ENCODE measurements around the gene NFKBIL1. TPM values are rescaled to one million over a fixed set of nuclear protein-coding genes. Genes with fewer than 3 reads are reported as not detected.

Gene NFKBIL1
- total RNA-seq, 1 donor from 2014 or later, result 27.7 TPM

DNA sequence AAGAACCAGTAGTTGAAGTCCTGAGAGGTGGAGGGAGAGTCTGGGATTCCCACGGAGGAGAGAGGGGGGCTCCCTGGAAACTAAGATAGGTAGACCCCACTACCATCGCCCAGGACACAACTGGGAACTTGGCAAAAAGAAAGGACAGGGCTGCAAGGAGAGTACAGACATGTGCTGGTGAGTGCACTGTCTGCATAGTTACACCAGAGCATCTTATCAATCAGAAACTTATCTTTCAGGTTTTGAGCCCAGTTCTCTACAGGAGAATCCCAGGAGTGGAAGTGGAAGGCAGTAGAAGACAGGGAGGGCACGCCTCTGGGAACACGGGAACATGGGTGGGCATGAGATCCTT is 12.2 kb downstream of the NFKBIL1 start:
- DNase-seq (ENCODE audit: extremely low read depth, low read depth, low spot score), result no peak

DNA sequence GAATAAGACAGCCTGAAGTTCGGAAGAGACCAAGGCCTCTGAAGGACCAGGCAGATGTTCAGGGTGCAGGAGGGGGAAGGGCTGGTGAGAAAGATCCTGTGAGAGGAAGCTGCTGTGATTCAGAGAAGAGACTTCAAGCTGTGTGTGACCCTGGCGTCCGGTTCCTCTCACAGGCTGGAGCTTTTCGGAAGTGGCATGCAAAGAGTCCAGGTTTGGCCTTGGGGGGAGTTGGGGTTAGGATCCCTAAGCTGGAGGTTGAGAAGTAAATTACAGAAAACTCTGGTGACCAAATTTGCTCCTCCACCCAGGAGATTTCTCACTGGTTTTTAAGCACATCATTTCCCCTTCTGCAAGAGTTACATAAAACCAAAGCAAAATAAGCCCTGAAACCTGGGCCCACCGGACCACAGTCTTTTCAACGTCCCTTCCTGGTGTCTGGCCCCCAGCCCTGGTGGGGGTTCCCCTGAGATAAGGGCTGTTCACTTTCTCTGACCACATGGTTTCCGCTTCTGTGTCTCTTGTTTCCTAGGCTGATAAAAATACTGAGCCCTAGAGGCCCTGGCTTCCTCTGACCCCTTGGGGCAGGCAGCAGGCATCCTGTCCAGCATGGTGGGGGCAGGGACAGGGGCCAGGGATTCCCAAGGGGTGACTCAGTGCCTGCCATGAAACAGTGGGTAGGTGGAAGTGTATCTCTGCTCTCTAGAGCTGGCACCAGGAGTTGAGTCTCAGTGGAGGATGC is 12.7 kb downstream of the NFKBIL1 start:
- peak; percentile 95 for DNase-seq (ENCODE audit: extremely low read depth, low read depth, low spot score)

DNA sequence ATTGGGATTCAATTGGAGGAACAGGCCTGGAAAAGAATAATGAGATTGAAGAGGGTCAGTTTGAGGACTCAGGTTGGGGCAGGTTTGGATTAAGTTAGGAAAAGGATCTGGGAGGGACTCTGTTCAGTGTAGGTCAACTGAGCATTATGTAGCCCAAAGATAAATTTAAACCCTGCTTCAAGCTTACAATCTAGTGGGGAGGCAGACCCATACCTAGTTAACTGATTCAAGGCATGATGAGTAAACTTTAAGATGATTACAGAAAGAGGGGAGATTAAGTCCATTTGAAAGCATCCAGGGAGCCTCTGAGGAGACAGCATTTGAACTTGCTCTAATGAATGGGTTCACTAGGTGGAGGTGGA is 13.3 kb downstream of the NFKBIL1 start:
- no peak for DNase-seq (ENCODE audit: extremely low read depth, low read depth, low spot score)

DNA sequence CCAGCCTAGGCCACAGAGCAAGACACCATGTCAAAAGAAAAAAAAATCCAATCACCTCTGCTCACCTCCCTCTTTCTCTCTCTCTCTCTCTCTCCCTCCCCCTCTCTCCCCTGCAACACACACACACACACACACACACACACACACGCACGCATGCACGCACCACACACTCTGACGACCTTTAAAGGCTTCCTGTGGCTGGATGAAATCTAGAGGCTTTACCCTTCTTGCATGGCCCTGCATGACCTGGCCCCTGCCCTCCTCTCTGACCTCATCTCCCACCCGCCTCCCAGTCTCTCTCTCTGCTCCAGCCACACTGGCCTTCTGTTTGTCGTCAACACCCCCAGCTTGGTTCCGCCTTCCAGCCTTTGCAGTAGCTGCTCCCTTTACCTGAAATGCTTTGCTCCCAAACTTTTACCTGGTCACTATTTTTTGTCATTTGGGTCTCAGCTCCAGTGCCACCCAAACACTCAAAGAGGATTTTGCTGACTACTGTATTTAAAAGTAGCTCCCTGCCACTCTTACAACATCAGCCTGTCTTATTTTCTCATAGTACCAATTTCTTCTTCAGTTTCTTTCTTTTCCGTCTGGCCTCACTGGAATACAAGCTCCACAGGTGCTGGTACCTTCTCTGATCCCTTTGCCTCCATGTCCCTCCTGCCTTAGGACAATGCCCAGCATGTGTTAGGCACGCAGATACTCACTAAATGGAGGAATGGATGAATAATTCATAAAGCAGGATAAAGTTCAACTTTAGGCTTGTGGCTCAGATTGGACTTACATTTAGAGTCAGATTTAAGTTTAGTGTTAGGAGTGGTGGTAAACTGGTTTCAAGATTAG is 20.3 kb downstream of the NFKBIL1 start:
- no peak for DNase-seq (ENCODE audit: extremely low read depth, low read depth, low spot score)

DNA sequence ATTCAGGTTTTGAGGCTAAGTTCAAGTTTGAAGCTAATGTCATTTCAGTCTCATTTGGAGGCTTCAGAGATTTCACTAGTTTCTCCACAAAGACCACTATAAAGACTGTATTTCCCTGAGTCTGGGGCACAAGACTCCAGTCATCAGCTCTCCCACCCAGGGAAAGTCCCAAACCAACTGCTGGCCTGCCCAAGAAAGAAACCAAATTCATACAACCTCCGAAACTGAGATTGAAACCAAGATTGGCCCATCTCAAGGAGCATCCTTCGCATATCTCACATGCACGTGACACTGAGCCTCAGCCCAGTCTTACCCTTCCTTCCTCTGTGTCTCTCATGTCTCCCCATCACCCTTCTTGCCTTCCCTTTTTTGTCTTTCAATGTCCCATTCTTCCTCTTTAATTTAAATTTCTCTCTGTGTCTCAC is 21.1 kb downstream of the NFKBIL1 start:
- no peak for DNase-seq (ENCODE audit: extremely low read depth, low read depth, low spot score)

DNA sequence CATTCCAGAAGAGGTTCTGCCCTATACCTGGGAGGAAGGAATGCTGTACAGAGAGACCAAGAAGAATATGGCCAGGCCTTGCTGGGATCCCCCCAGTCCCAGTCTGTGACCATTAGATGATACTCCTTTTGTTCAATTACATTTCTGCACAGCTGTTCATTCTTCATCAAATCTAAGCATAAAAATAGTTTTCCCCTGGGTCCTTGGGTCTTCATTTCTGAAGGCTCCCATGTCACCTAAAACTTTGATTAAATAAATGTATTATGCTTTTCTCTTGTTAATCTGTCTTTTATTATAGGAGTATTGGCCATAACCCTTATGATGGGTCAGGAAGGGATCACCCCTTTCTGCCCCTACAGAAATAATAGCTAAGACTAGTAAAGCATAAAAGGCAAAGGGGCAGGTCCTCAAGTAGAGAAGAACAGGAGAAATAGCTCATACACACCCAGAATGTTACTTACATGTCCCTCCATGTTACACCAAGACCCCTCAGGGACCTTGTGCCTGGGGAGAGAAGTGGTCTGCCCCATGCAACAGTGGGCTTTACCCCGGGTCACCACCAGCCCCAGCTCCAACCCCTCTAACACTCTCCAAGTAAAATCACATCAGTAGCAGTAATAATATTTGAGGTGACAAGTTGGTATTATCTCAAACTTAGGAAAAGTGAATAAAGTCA is 22.6 kb downstream of the NFKBIL1 start:
- DNase-seq (ENCODE audit: extremely low read depth, low read depth, low spot score), result no peak

DNA sequence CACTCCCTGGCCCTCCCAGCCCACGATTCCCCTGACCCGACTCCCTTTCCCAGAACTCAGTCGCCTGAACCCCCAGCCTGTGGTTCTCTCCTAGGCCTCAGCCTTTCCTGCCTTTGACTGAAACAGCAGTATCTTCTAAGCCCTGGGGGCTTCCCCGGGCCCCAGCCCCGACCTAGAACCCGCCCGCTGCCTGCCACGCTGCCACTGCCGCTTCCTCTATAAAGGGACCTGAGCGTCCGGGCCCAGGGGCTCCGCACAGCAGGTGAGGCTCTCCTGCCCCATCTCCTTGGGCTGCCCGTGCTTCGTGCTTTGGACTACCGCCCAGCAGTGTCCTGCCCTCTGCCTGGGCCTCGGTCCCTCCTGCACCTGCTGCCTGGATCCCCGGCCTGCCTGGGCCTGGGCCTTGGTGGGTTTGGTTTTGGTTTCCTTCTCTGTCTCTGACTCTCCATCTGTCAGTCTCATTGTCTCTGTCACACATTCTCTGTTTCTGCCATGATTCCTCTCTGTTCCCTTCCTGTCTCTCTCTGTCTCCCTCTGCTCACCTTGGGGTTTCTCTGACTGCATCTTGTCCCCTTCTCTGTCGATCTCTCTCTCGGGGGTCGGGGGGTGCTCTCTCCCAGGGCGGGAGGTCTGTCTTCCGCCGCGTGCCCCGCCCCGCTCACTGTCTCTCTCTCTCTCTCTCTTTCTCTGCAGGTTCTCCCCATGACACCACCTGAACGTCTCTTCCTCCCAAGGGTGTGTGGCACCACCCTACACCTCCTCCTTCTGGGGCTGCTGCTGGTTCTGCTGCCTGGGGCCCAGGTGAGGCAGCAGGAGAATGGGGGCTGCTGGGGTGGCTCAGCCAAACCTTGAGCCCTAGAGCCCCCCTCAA is 24.9 kb downstream of the NFKBIL1 start, which contains the start of gene LTA:
Gene LTA, plus strand, starts transcription at position 249 of the 871 bp plus-strand sequence. Its CDS starts 454 bp downstream, at position 703.
- no peak for DNase-seq (ENCODE audit: extremely low read depth, low read depth, low spot score)

DNA sequence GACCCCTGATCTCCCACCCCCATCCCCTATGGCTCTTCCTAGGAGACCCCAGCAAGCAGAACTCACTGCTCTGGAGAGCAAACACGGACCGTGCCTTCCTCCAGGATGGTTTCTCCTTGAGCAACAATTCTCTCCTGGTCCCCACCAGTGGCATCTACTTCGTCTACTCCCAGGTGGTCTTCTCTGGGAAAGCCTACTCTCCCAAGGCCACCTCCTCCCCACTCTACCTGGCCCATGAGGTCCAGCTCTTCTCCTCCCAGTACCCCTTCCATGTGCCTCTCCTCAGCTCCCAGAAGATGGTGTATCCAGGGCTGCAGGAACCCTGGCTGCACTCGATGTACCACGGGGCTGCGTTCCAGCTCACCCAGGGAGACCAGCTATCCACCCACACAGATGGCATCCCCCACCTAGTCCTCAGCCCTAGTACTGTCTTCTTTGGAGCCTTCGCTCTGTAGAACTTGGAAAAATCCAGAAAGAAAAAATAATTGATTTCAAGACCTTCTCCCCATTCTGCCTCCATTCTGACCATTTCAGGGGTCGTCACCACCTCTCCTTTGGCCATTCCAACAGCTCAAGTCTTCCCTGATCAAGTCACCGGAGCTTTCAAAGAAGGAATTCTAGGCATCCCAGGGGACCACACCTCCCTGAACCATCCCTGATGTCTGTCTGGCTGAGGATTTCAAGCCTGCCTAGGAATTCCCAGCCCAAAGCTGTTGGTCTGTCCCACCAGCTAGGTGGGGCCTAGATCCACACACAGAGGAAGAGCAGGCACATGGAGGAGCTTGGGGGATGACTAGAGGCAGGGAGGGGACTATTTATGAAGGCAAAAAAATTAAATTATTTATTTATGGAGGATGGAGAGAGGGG is 26.1 kb downstream of the NFKBIL1 start:
- no peak for DNase-seq (ENCODE audit: extremely low read depth, low read depth, low spot score)

DNA sequence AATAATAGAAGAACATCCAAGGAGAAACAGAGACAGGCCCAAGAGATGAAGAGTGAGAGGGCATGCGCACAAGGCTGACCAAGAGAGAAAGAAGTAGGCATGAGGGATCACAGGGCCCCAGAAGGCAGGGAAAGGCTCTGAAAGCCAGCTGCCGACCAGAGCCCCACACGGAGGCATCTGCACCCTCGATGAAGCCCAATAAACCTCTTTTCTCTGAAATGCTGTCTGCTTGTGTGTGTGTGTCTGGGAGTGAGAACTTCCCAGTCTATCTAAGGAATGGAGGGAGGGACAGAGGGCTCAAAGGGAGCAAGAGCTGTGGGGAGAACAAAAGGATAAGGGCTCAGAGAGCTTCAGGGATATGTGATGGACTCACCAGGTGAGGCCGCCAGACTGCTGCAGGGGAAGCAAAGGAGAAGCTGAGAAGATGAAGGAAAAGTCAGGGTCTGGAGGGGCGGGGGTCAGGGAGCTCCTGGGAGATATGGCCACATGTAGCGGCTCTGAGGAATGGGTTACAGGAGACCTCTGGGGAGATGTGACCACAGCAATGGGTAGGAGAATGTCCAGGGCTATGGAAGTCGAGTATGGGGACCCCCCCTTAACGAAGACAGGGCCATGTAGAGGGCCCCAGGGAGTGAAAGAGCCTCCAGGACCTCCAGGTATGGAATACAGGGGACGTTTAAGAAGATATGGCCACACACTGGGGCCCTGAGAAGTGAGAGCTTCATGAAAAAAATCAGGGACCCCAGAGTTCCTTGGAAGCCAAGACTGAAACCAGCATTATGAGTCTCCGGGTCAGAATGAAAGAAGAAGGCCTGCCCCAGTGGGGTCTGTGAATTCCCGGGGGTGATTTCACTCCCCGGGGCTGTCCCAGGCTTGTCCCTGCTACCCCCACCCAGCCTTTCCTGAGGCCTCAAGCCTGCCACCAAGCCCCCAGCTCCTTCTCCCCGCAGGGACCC is 27.0 kb downstream of the NFKBIL1 start:
- no peak for DNase-seq (ENCODE audit: extremely low read depth, low read depth, low spot score)

DNA sequence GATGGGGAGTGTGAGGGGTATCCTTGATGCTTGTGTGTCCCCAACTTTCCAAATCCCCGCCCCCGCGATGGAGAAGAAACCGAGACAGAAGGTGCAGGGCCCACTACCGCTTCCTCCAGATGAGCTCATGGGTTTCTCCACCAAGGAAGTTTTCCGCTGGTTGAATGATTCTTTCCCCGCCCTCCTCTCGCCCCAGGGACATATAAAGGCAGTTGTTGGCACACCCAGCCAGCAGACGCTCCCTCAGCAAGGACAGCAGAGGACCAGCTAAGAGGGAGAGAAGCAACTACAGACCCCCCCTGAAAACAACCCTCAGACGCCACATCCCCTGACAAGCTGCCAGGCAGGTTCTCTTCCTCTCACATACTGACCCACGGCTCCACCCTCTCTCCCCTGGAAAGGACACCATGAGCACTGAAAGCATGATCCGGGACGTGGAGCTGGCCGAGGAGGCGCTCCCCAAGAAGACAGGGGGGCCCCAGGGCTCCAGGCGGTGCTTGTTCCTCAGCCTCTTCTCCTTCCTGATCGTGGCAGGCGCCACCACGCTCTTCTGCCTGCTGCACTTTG is 28.0 kb downstream of the NFKBIL1 start, which contains the start of gene TNF:
Gene TNF, plus strand, starts transcription at position 231 of the 567 bp plus-strand sequence. Its CDS starts 177 bp downstream, at position 408.
- DNase-seq (ENCODE audit: extremely low read depth, low read depth, low spot score), result no peak

DNA sequence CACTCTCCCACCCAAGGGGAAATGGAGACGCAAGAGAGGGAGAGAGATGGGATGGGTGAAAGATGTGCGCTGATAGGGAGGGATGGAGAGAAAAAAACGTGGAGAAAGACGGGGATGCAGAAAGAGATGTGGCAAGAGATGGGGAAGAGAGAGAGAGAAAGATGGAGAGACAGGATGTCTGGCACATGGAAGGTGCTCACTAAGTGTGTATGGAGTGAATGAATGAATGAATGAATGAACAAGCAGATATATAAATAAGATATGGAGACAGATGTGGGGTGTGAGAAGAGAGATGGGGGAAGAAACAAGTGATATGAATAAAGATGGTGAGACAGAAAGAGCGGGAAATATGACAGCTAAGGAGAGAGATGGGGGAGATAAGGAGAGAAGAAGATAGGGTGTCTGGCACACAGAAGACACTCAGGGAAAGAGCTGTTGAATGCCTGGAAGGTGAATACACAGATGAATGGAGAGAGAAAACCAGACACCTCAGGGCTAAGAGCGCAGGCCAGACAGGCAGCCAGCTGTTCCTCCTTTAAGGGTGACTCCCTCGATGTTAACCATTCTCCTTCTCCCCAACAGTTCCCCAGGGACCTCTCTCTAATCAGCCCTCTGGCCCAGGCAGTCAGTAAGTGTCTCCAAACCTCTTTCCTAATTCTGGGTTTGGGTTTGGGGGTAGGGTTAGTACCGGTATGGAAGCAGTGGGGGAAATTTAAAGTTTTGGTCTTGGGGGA is 28.7 kb downstream of the NFKBIL1 start:
- no peak for DNase-seq (ENCODE audit: extremely low read depth, low read depth, low spot score)

DNA sequence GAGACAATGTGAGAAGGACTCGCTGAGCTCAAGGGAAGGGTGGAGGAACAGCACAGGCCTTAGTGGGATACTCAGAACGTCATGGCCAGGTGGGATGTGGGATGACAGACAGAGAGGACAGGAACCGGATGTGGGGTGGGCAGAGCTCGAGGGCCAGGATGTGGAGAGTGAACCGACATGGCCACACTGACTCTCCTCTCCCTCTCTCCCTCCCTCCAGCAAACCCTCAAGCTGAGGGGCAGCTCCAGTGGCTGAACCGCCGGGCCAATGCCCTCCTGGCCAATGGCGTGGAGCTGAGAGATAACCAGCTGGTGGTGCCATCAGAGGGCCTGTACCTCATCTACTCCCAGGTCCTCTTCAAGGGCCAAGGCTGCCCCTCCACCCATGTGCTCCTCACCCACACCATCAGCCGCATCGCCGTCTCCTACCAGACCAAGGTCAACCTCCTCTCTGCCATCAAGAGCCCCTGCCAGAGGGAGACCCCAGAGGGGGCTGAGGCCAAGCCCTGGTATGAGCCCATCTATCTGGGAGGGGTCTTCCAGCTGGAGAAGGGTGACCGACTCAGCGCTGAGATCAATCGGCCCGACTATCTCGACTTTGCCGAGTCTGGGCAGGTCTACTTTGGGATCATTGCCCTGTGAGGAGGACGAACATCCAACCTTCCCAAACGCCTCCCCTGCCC is 29.6 kb downstream of the NFKBIL1 start:
- no peak for DNase-seq (ENCODE audit: extremely low read depth, low read depth, low spot score)

DNA sequence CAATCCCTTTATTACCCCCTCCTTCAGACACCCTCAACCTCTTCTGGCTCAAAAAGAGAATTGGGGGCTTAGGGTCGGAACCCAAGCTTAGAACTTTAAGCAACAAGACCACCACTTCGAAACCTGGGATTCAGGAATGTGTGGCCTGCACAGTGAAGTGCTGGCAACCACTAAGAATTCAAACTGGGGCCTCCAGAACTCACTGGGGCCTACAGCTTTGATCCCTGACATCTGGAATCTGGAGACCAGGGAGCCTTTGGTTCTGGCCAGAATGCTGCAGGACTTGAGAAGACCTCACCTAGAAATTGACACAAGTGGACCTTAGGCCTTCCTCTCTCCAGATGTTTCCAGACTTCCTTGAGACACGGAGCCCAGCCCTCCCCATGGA is 30.2 kb downstream of the NFKBIL1 start:
- DNase-seq (ENCODE audit: extremely low read depth, low read depth, low spot score), result no peak

DNA sequence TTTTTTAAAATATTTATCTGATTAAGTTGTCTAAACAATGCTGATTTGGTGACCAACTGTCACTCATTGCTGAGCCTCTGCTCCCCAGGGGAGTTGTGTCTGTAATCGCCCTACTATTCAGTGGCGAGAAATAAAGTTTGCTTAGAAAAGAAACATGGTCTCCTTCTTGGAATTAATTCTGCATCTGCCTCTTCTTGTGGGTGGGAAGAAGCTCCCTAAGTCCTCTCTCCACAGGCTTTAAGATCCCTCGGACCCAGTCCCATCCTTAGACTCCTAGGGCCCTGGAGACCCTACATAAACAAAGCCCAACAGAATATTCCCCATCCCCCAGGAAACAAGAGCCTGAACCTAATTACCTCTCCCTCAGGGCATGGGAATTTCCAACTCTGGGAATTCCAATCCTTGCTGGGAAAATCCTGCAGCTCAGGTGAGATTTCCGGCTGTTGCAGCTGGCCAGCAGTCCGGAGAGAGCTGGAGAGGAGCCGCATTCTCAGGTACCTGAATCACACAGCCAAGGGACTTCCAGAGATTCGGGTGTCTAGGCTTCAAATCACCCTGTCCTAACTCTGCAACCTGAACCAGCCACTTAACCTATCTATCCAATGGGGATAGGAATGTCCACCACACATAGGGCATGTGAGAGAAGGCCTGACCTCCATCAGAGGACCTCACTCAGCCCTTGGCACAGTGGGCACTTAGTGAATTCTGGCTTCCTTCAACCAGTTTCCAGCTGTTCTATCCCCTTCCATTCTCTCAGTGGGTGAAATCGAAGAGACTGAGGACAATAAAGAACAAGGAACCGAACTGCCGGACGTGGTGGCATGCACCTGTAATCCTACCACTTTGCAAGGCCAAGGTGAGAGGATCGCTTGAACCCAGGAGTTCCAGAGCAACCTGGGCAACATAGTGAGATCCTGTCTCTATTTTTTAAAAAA is 31.0 kb downstream of the NFKBIL1 start:
- no peak for DNase-seq (ENCODE audit: extremely low read depth, low read depth, low spot score)

DNA sequence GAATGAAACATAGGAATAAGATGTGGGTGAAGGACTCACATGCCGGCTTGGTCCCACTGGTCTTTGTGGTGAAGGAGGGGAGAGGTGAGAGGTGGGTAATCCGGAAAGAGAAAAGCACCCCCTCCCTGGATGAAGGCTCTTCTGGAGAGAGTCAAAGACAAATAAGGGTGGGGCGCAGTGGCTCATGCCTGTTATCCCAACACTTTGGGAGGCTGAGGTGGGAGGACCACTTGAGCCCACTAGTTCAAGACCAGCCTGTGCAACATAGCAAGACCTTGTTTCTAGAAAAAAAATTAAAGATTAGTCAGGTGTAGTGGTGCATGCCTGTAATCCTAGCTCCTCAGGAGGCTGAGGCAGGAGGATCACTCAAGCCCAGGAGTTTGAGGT is 31.7 kb downstream of the NFKBIL1 start:
- DNase-seq (ENCODE audit: extremely low read depth, low read depth, low spot score), result no peak

Data from glomerular endothelial cell (primary cell).